HG02938 (cell line): ENCODE data around the gene ANAPC4.

ENCODE experiments used
- ATAC-seq: cut with Tn5 transposase; IDR thresholded peaks from one replicate; pipeline ENCODE4 v1.9.1; 2021; ENCODE audit warnings: mild to moderate bottlenecking, moderate library complexity; ENCODE audit not compliant: unreplicated experiment

ANAPC4 gene

DNA sequence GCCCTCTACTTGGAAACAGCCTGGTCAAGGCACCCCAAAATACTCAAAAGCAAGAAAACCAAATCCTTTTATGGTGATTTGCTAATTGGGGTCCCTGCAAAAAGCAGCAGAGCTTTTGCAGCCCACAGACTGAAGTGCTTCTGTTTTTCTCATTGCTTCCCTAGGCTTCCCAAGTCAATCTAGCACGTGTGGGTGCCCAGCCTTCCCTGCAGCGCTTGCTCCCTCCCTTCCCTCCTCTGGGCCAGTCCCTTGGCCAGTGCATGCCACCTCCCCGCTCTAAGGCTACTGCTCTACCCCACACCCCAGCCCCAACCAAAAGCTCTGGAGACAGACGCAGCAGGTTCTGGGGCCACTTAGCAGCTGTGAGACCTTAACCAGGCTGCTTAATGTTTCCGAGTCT is 53.6 kb downstream of the ANAPC4 start:
- ATAC-seq = no peak

DNA sequence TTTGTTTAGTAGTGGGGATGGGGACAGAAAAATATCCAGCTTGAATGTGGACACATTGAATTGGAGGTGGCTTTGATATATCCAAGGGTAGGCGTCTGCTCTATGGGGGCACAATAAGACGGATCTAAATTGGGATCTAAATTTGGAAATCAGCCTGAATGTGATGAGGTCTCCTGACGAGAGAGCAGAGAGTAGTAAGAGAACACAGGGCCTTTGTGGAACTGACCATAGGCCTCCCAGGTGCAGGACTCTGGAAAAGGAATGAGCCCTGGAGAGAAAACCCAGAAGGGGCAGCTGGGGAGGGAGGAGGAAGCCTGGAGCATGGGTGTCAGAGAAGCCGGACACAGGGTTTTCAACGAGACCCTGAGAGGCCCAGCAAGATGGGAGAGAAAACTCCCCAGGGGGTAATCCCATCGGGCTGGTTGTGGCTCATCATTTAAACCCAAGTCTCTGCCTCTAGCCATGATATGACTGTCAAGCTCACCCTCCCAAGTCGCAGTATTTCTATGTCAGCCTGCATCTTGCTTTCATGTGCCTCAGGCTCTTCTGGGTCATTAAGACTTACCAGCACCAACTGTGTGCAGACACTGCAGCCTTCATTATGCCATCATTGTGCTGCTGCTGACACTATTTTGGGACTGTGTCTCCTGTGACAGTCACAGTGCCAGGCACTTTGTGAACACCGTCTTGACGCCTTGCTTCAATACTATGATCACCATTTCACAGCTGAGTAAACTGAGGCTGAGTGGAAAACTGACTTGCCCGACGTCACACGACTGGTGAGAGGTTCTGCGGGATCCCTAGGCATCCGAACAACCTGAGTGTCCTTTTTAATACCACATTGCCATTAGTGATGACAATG is 57.1 kb downstream of the ANAPC4 start:
- ATAC-seq = no peak

DNA sequence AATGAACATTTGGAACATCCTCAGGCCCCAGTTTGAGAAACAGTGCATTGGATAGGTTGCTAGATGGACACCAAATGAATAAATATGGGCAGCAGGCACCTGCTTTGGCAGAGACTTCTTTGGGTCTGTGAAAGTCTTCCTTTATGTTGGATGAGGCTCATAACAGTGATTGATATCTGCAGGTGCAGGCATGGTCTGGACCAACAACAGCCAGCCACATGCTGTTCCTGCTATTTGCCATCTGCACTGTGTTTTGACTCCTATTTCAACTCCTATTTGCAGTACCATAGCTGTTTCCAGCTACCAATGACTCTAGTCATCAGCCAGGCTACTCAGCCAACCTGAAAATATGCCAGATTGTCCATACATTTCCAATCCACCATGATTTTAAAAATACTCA is 60.9 kb downstream of the ANAPC4 start:
- ATAC-seq = no peak

DNA sequence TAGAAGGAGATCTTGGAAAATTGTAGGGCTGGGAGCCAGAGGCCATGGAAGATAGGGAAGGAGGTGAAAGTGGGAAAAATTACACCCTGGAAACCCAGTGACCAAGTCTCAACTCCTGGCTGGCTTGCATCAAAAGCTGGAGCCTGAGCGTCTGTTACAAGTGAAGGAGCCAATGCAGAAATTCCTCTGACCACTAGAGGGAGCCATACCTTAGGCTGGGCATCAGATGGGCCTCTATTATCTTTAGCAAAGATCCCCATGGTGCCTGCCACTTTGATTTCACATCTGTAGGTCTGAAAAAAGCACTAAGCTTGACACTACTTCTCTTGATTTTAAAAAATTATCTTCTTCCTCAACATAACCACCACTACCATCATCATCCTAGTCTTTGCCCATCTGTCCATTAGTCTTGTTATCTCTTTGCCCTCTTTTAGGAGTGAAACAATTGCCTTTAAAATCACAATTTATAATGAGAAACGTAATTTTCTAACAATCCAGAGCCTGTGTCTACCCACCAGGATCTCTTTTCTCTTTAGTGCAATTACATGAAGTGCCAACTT is 62.9 kb downstream of the ANAPC4 start:
- peak; percentile 93 for ATAC-seq

DNA sequence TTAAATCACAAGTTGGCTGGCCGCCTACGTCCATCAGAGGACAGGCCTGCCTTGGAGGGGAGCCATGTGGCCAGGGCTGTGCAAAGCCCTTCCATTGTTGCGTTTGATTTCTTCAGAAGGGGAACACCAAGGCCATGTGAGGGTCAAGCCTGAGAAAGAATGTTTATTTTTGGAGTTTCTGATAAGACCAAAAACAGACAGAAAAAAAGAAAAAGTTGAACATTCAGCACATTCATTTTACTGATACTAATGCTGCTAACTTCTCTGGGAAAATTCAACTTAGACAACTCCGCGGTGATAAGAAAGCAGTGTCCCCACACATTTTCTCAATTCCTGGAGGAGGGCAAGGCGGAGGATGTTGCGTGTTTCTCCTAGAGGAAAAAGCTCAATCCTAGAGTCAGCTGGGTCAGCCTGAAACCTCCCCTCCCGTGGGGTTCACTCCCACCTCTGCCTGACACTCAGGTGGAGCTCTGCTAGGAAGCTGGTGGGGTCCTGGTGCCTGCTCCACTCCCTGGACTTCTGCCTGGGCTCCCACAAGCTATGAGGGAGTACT is 63.5 kb downstream of the ANAPC4 start:
- ATAC-seq = no peak

DNA sequence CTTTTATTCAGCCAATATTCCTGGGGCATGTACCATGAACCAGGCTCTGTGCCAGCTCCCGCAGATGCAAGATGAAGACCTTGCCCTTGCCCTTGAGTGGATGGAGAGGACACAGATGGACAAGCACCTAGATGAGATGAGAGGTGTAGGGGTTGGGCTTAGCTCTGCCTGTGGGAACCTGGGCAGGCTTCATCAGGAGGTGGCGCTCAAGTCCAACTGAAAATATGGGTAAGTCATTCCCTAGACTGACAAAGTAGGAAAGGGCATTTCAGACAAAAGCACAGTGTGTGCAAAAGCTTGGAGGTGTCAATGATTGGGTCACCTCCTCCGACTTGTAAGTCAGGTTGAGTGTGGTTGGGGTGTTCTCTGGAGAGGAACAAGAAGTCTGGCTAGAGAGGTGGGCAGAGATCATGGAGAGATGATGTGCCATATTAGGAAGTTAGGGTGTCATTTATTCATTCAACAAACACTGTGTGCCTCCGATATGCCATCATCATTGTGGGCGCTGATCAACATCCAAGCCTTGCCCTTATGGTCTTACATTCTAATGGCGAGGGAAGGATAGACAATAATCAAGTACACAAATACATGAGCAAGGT is 64.6 kb downstream of the ANAPC4 start:
- no peak for ATAC-seq

DNA sequence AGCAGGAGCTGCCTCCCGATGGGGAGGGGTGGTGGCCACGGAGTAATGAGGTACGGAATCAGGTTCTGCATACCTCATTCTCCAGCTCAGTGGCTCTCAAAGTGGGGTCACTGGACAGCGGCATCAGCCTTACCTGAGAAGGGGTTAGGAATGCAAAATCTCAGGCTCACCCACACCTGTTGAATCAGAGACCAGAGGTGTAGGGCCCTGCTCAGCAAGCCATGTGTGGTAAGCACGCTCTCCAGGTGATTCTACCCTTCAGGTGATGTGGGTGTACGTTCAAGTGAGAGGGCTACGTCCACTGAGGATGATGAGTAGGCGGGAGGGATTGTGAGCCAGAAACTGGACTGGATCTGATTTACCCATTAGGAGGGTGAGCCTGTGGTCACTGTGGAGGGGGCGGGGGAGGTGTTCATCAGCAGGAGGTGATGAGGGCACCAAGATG is 65.8 kb downstream of the ANAPC4 start:
- no peak for ATAC-seq

DNA sequence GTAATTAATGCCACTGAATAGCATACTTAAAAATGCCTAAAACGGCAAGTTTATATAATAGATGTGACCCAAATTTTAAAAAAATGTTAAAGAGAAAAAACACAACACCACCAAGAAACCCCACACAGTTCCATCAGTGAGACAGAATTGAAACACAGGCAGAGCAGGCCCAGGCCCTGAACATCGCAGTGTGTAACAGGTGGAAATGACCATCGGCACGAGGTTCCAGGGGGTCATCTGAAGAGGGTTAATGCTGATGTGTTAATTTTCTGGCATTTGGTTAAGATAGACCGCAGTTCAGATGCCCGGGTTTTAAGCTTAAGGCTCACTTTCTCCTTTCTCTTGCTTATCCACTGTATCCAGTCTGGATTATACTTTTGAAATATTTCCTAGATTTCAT is 66.8 kb downstream of the ANAPC4 start:
- no peak for ATAC-seq

DNA sequence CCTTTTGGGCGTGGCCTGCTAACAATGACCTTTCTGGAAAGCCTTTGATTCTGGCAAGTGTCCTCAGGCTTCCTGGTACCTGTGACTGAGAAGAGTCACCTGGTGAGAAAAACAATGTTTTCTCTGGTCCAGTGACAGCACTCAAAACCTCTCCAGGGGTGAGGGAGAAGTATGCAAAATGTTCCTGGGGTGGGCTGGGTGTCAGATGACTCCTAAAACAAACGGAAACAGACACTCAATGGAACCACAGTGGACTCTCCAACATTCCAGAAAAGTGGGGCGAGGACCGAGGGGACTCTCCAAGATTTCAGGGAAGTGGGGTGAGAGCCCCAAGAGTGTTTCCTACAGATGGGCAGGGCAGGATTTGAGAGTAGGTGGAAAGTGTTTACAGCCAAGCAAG is 69.5 kb downstream of the ANAPC4 start:
- no peak for ATAC-seq

DNA sequence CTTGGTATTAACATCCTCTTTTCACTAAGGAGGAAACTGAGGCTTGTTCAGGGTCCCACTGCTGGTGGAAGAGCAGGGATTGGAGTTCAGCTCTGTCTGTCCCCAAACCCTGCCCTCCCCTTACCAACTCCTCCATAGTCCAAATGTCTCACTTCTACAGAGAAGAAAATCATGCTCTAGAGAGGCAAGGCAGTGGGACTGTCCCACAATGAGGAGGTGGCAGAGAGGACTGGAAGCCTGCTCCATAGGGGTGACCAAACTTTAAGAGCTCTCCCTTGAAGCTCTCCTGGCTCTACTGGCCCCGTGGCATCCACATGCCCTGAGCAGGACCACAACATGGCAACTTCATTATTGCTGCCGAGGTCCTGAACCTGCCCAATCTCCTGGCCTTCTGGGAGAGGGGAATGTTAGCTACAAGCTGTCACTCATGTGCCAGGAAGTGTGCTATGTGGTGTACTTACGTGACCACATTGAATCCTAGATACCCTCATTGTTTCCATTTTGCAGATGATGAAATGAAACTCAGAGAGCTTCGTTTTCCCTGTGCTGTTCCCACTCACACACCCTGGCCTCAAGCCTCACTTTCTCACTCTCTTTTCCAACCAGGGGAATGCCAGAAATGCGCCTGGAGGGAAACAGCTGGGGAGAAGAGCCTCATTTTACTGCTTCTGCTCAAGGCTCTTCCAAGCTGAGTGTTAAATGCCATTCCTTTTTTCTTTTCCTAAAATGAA is 71.5 kb downstream of the ANAPC4 start:
- no peak for ATAC-seq

DNA sequence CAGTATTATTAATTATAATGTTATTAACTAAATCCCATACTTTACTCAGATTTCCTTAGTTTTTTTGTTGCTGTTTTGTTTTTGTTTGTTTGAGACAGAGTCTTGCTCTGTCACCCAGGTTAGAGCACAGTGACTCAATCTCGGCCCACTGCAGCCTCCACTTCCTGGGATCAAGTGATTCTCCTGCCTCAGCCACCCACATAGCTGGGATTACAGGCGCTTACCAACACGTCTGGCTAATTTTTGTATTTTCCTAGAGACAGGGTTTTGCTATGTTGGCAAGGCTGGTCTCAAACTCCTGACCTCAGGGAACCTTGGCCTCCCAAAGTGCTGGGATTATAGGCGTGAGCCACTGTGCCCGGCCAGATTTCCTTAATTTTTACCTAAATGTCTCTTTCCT is 72.2 kb downstream of the ANAPC4 start:
- ATAC-seq = no peak

DNA sequence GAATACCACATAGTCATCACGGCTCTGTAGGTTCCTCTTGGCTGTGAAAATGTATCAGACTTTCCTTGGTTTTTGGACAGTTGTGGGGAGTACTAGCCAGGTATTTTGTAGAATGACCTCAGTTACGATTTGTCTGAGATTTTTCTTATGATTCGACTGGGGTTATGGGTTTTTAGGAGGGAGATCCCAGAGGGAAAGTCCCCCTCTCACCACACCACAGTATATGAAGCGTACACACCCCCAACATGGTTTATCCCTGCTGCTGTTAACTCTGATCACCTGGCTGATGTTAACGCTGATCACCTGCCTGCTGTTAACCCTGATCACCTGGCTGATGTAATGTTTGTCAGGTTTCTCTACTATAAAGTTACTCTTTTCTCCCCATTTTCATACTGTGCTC is 72.6 kb downstream of the ANAPC4 start:
- ATAC-seq = peak; percentile 49

DNA sequence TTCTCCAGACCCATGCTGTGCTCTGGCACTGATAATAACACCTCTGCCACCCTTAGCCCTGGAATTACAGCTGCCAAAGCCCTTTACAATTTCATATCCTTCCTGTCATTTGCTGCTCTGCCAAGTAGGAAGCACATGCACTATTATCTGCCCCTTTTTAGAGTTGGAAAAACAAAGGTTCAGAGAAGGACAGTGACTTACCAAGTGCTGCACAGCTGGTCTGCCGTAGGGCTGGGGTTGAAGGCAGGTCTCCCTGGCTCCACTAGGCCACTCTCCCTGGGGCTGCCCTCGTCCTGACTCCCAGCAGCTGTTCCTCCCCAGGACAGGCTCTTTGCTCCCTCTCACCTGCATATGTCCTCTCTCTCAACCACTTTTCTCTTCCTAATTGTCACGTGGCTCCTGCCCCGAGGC is 73.4 kb downstream of the ANAPC4 start:
- no peak for ATAC-seq

DNA sequence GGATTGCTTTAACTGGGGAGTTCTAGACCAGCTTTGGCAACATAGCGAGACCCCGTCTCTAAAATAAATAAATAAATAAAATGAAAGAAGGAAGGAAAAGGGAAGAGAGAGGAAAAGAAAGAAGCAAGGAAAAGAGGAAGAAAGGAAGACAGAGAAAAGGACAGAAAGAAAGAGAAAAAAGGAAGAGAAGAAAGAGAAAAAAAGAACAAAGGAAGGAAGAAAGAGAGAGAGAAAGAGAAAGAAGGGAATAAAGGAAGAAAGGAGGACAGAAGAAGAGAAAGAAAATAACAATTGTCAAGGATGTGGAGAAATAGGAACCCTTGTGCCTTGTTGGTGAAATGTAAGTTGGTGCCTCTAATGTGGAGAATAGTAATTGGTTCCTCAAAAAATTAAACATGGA is 74.6 kb downstream of the ANAPC4 start:
- ATAC-seq = no peak

DNA sequence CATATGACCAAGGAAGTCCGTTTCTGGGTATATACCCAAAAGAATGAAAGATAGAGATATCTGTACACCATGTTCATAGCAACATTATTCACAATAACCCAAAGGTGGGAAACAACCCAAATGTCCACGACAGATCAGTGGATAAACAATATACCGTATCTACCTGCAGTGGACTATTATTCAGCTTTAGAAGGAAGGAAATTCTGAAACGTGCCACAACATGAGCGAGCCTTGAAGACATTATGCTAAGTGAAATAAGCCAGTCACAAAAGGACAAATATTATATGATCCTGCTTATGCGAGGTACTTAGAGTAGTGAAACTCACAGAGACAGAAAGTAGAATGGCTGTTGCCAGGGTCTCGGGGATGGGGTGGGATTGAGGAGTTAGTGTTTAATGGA is 75.0 kb downstream of the ANAPC4 start:
- ATAC-seq = no peak

DNA sequence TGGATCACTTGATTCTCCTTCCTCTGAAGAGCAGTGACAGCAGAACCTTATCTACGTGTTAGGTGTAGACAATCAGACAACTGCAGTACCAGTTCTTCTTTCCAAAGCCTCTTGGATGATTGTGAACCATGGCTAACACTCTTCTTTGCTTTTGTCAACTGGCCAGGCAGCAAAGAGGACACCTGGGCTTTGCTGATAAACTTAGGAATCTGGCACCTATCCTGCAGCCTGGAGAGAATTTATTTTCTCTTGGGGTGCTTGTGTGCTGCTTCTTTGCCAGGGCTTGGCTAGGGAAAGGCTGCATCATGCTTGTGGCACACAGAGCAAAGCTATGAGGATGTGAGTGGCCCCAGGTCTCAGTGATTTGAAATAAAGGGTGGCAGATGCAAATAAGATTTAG is 77.4 kb downstream of the ANAPC4 start:
- ATAC-seq = no peak

DNA sequence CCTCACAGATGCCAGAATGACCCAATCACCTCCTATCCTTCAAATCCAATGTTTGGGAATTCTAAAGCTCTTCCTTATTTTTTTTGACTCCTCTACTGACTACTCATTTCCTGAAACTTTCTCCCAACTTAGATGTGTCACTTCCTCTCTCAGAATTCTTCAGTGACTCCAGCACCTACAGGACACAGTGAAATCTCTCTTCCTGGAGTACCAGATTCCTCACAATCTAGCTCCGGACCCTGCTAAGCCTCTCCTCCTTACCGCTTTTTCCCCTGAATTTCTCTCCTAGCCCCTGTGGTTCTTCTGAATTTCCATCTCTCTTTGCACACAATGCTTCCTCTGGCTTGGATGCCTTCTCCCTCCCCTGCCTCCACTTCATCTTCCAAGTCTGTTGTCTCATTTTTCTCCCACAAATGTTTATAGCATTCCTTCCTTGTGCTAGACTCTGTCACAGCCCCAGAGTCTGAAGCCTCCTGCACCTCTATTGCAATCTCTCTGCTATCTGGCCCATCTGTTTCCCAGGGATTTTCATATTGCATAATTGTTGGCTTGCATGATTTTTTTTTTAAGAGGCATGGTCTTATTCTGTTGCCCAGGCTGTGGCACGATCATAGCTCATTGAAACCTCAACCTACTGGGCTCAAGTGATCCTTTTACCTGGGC is 80.1 kb downstream of the ANAPC4 start:
- no peak for ATAC-seq

DNA sequence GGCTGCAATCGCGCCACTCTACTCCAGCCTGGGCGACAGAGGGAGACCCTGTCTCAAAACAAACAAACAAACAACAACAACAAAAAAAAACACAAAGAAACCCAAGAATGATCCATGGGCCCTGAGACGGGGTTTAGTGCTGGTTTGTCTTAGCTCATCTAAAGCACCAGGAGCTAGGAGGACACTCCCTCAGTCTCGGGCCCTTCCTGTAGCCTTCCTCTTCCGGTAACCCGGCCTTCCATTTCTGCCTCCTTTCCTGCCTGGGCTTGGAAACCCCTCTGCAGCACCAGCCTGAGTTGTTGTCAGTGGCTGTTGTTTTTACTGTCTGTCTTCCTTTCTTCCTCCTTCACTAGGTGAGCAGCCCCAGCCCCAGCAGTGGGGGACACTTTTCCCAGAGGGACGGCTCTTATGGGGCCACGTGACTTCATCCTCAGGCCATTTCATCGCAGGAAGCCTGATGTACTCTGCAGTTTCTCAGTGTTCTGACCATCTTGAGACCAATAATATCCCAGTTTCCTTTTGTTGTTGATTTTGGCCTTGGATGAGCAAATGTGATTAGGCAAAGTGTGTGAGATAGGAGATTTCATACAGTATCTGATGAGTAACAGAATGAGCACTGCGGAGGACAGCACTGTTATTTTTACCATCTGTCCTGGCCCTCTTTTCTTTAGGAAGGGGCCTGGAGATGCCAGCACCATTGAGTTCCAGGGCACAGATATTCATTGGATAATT is 90.1 kb downstream of the ANAPC4 start:
- no peak for ATAC-seq

DNA sequence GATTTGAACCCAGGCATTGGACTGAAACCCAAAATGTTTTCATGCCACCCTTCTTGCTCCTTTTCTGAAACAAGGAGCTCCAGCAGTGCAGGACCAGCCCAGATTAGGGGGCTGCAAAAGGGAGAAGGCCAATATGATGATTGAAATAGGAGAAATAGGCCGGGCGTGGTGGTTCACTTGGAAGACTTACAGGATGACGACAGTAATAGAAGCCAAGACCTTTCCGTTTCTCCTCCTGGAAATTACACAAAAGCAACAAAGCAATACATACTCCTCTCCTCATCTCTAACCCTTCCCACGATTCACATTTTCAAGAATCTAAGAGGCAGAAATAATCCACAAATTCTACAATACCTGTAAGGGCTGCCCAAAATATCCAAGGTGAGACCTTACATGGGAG is 90.8 kb downstream of the ANAPC4 start:
- no peak for ATAC-seq
